H4 (cell line): ENCODE results near the gene ACBD7. TPM values are rescaled to one million over a fixed set of nuclear protein-coding genes. Genes with fewer than 3 reads are reported as not detected.
A peak's percentile ranks its signal among the peaks of the same experiment; 100 is the strongest.

Source experiments
- DNase-seq: peaks from one replicate; pipeline ENCODE4 v3.0.0-alpha.2; 2015; ENCODE audit warnings: low spot score
- total RNA-seq: library from RNA; depleted of rRNA; stranded (reverse); fragments of >200 nt; shearing (Covaris generic); gene quantifications from 2 replicates; pipeline ENCODE4 v1.2.3, GENCODE V29; 2014; rRNA removed

ACBD7 gene
- total RNA-seq: 1.6 and 1.7 TPM in 2 replicates

DNA sequence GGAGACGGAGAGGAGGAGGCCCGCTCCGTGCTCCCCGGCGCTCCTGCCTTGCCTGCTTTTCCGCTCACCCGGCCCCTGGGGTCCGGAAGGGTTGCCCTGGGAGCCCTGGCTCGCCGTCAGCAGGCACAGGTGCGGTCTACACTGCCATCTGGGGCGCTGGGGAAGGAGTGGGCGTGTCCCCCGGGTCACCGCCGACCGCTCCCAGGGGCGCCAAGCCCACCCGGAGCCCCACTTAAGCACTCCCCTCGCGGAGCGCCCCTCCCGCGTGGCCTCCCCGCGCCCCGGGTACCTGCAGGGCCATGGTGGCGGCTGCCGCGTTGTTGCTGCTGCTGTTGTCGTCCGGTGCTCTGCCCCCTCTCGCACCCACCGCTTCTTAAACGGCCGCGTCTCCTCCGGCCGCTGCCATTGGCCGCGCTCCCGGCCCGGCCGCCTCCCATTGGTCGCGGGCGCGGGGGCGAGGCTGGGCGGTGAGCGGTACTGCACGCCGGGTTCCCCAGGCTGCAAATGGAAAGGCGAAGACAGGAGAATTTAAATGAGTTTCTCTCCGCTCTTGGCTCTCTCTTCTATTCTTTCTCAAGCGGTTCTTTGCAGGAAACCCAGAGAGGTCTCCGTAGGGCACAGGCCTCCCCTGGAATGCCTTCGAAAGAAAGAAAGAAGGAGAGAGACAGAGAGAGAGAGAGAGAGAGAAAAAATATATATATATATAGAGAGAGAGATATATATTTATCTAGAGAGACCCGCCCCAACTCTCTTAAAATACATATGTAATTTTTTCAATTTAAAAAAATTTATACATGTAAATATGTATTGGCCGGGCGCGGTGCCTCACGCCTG lies at the start of gene ACBD7:
Gene ACBD7, minus strand, starts transcription at position 349 of the 834 bp plus-strand sequence. Its CDS starts 48 bp downstream, at position 301.
- peak; percentile 62 for DNase-seq

DNA sequence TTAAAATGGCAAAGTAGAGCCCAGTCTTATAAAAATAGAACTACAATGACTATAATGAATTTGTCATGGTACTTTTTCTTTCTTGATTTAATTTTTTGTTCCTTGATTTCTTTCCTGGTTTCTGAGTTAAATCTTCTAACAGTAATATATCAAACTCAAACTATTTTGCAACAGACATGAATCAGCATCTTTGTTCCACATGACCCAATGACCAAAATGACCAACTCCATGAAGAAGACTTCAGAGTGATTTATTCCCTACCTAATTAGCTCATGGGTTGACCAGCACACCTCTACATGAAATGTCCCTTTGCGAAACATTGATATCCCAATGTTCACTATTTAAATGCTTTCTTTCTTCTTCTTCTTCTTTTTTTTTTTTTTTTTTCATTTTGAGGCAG lies 49.1 kb upstream of the ACBD7 start:
- DNase-seq: no peak

DNA sequence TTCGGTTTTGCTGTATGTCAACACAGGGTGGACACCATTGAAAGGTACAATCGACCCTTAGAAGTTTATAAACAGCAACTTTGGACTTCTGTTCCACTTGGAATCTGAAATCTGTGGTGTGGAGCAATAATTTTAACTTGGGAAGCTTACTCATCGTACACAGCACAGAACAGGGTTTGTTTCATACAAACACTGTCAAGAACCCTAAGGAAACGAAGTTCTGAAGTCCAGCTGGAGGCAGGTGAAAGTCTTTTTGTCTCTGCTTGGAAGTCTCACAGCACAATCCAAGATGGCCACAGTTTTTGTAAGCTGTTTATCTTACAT lies 48.4 kb upstream of the ACBD7 start:
- no peak for DNase-seq

DNA sequence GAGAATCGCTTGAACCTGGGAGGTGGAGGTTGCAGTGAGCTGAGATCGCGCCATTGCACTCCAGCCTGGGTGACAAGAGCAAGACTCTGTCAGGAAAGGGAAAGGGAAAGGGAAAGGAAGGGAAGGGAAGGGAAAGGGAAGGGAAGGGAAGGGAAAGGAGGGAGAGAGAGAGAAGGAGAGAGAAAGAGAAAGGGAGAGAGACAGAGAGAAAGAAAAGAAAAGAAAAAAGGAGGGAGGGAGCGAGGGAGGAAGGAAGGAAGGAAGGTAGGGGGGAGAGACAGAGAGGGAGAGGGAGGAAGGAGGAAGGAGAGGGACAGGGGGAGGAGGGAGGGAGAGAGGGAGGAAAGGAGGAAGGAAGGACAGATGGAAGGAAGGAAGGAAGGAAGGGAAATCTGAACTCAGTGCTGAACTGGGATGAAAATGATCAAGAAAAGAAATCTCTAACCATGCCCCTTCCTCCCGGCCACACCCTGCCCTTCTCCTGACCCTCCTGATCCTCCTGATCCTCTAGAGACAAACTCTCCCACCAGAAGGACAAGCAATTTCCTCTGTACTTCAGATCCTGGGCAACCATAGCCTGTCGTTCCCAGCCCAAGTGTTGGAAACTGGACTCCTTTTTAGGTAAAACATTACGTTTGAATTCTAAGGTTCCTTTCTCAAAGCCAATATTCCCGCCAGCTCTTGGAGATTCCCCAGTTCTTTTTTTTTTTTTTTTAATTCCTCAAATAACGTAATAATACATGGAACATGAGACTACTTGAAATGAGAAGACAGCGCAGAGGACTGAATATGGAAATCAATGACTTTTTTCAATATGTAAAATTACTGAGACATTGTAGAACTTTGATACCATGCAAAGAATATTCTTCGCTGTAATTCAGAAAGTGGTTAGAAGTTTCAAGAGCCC lies 47.8 kb upstream of the ACBD7 start:
- no peak for DNase-seq

DNA sequence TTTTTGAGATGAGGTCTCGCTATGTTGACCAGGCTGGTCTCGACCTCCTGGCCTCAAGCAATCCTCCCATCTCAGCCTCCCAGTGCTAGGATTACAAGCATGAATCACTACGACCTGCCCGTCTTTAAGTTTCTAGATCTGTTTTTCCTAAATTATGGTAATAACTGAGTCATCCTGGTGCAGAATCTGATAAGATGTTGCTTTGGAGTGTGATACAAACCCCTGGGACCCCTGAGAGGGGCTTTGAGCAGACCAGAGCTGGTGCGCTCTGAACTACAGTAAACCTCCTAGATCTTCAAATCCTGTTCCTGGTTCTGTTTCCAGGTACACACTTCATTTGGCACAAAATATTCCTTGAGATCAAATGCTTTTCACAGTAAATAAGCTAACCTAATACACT lies 42.8 kb upstream of the ACBD7 start:
- DNase-seq: no peak

DNA sequence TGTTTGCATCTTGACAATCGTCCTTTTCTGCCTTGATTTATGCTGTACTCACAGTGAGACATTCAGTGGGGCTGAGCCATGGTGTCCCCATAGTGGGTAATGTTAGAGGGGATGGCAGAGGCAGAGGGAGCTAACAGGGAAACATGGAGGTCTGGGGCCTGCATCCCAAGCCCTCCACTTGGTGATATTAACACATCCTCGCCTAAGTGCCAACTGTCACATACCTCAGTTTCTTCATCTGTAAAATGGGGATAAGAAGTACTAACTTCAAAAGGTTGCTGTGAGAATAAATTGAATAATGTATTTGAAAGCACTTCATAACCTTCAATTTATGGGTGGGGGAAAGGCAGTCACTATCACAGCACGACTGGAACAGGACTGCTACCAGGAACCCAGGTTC lies 36.3 kb upstream of the ACBD7 start:
- no peak for DNase-seq

DNA sequence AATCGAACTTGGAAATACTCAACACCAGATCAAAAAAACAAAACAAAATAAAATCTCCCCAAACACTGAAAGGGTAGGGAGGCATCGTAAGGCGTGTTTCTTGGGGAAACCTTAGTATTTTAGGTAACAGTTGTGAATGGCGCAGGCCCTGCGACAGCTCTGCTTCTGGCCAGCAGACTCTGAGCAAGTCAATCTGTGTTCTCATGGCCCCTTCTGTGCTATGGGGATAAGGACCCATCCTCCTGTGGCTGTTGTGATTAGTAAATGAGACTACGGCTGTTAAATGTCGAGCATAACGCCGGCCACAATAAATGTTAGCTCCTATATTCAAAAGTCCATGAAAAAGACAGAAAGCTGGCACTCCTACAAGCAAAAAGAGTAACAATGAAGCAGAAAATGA lies 35.6 kb upstream of the ACBD7 start:
- DNase-seq: no peak

DNA sequence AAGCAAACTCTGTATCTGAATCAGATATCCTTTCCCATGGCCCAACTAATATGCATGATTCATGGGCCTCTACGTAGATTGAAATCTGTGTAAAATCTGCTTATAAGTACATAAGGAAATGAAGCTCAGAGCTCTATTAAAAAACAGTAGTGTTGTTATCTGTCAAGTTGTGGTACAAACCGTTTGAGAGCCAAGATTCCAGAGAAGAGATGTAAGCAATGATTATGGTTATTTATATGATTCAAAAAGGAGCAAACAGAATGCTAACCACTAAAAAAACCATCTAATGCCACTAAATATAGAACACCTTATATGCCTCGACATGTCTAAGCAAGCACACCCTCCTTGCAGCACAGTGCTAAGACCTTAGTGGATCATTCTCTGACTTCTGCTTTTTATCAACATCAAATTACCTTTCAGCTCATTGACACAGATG lies 35.2 kb upstream of the ACBD7 start:
- peak; percentile 11 for DNase-seq

DNA sequence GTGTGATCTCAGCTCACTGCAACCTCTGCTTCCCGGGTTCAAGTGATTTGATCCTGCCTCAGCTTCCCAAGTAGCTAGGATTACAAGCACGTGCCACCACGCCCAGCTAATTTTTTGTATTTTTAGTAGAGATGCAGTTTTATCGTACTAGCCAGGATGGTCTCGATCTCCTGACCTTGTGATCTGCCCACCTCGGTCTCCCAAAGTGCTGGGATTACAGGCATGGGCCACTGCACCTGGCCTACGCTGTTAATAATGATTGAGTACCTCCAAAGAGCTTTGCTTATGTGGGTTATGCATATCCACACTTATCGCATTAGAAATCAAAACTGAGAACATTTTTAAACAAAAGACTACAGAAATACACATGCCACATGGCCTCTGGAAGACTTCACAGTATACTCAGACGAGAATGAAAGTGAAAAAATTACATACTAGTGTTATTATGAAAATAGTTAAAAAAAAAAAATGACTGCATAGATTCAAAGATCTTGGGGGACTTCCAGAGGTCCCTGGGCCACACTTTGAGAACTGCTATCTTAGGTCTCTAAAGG lies 34.0 kb upstream of the ACBD7 start:
- DNase-seq: no peak

DNA sequence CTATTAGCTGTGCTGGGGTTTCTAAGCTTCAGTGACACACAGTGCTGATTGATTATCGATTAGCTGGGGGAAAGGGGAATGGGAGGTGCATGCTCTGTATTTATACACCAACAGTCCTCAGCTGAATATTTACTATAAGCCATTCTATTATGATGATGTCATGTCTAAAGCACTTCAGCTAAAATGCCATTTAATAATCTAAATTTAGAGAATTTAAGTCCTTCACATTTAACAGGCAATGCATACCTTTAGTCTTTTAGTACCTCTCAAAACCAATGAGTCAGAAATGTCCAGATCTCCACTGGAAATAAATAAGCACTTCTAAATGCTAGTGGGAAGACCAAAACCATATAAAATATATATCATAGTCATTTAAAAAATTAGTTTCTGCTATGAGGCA lies 33.1 kb upstream of the ACBD7 start:
- no peak for DNase-seq

DNA sequence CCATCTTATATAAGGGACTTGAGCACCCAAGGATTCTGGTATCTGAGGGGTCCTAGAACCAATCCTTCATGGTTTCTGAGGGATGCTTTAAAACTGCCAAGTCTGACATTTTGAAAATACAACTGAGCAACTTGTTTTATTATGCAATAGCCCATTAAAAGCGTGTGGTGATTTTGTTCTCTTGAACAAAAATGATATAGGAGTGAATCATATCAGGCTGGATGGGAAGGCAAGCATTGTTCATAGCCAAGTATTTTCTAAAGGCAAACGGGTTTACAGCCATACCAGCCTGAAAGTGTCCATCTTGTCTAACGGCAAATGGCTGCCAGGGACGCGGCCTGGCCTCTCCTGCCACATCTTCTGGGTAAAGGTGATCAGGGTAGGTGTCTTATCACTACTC lies 31.9 kb upstream of the ACBD7 start:
- DNase-seq: no peak

DNA sequence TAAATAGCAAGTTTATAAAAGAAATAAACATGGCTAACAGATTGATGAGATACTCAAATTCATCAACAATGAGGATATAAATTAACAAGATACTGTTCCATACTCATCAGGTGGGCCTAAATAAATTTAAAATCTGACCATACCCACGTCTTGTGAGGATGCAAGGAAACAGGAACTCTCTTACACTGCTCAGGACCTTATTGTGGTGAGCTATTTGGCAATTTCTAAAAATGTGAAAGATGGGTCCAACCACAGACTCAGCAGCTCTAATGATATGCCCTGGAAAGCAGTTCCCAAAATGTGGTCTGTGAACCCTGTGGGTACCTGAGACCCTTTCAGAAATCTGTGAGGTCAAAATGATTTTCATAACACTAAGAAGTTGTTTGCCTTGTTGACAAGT lies 30.0 kb upstream of the ACBD7 start:
- no peak for DNase-seq

DNA sequence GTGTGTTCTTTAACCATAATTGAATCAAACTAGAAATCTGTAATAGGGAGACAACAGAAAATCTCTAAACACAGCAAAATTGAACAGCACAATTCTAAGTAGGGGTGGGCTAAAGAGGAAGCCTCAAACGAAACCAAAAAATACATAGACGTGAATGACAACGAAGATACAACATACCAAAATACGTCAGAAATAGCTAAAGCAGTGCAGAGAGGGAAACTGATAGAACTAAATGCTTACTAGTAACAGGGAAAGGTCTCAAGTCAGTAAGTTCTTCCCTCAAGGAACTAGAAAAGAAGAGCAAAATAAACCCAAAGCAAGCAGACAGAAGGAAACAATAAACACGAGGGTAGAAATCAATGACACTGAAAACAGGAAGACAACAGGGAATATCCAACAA lies 27.6 kb upstream of the ACBD7 start:
- no peak for DNase-seq

DNA sequence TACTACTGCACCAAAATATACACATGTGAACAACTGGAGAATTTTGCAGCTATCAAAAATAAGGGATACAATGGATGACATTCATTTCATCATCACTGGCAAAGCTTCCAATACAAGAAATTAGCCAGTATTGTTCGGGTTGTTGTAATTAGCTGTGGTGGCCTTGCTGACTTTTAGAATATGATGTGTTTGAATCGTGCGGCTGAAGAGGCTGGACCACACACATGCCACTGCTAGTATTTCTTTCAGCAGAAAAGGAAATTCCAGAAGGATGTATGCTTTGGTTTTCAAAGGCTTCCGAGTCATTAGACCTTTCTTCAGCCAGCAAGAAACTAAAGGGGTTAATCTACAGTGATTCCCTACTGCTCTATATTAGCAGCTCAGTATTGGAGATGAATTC lies 25.2 kb upstream of the ACBD7 start:
- DNase-seq: no peak

DNA sequence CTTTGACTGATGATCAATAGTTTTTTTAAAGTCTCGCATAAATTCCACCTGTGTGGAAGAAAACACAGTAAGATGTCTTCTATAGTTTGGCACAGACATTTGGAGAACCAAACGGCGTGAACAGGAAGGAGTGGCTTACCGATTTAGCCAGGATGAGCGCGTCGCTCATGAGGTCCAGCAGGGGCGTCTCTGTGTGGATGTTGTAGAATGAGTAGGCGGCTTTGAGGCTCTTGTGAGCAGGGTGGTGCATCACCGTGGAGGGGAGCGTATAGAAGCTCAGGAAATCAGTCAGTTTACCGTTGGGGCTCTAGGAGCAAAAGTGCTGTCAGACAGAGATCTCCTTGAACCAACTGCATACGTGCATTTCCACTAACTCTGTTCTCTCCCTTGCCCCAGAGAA lies 24.1 kb upstream of the ACBD7 start:
- DNase-seq: no peak

DNA sequence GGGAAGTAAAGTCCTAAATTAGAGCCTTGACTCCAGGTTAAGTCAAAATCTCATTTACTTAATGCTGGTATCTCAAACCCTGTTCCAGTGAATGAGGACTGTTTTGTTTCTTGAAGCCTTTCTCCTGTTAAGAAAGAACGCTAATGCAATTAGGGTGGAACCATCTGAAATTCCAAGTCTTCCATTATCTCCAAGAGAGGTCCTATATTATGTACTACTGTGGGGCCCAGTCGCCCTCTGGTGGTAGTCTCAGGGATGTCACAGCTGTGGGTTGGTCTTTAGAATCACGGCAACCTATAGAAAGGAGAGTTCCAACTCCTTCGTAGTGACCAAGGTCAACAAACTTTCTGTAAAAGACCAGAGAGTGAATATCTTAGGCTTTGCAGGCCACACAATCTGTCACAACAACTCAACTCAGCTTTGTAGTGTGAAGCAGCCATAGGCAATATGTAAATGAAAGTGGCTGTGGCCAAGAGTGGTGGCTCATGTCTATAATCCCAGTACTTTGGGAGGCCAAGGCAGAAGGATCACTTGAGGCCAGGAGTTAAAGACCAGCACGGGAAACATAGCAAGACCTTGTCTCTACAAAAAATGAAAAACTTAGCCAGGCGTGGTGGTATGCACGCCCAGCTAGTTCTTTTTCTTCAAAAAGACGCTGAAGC lies 17.9 kb upstream of the ACBD7 start:
- peak; percentile 42 for DNase-seq

DNA sequence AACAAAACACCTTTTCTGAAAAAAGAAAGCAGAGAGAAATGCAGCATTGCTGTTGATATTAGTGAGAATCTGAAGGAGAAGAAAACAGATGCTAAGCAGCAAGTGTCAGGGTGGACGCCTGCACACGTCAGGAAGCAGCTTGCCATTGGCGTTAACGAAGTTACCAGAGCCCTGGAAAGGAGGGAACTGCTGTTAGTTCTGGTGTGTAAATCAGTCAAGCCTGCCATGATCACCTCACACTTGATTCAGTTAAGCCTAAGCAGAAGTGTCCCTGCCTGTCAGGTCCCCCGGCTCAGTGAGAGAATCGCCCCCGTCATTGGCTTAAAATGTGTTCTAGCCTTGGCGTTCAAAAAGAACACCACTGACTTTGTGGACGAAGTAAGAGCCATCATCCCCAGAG lies 14.9 kb upstream of the ACBD7 start:
- DNase-seq: no peak

DNA sequence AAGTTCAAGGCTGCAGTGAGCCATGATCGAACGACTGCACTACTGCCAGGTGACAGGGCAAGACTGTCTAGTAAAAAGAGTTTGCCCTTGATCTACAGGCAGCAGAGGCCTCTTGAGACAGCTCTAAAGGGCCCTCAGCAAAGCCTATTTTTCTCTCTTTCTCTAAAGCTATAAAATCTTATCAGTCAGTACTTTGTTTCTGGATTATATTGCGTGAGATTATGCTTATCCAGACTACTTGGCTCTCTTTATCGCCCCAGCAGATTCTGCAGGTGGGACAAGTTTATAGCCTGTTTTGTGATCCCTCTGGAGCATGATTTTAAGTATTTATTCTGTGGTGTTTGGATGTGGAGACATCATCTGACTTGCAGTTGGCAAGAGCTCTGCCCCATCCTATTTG lies 11.3 kb upstream of the ACBD7 start:
- no peak for DNase-seq

DNA sequence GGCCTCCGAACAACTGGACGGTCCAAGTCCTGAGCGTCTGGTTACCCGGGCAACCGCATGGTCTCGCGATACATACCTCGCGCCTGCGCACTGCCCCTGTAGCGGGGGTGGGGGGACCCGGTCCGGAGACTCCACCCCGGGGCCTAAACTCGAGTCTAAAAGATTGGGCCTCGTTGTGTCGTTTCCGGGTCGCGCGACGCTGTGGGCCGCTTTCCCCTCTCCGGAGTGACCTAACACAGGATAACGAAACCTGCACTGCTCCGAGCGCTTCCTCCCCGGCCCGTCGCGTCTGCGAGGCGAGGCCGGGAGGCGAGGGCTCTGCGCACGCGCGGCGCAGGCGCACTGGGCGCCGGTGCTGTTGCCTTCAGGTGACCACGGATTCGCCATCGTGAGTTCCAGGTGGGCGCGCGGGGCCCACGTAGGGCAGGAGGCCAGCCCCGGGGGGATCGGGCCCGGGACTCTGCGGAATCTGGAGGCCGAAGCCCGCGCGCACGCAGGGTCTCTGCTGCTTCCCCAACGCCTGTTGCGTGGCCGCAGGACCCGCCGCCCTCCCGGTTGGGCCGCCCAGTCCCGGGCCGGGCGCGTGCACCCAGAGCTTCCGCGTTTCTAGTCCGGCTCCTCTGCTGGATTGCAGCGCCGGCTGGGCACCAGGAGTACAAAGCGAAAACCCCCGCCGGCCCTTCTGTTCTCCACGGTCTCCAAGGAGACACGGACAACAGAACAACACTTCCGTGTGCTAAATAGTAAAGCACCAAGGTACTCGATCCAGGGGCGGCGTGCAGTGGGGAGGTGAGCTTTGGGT lies 8.6 kb upstream of the ACBD7 start, which contains the start of gene RPP38:
Gene RPP38, plus strand, starts transcription at position 345 of the 802 bp plus-strand sequence. CDS start 5,960 bp downstream, outside the sequence.
- peak; percentile 82 for DNase-seq

DNA sequence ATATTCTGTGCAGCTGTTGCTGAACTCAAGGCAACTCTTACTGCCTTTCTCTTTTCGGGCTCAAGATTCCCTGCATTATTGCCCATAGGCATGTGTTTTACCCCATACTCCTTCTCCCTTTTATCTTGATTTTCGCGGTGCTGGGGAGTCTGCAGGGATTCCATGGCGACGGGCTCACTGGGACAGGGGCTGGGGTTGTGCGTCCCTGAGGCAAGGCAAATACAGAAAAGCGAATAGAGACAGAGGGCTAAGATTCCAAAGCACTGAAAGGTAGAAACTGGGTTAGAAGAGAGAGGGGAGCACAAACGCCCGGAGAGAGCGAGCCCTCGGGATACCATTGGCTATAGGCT lies 8.1 kb upstream of the ACBD7 start:
- DNase-seq: no peak

DNA sequence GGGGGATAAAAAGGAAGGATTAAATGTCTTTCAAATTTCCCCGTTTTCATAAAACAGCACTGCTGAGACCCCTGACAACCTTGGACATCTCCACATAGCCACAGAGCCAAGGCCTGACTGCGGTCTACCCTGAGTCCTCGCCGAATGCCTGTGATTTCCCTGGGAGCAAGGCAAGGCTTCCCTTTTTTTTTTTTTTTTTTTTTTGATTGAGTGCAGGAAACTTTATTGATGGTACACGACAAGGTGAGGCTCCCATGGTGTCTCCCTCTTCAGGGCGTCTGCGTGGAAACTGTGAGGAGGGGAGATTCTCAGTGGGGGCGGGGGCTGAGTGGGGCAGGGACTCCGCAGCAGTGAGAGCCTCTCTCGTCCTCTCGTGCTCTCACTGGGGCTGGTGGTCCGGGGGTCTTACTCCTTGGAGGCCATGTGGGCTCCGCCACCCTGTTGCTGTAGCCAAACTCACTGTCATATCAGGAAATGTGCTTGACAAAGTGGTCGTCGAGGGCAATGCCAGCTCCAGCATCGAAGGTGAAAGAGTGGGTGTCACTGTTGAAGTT lies 4.4 kb upstream of the ACBD7 start:
- no peak for DNase-seq
